ENCODE results near the gene HM13. TPM values are rescaled to one million over a fixed set of nuclear protein-coding genes. Genes with fewer than 3 reads are reported as not detected.

HM13 gene
- total and polyA plus RNA-seq, 2 of the 13 experiments (the other 11 are each of a cell fraction or from before 2014, with no cell fraction given): 118 to 243 TPM

- FAIRE-seq: no peak
- peak; percentile 67 for TF ChIP-seq RBM39 (IDR thresholded peaks at IDR 0.05; ENCODE audit: low read depth, low read length, poor library complexity, severe bottlenecking)
- TF ChIP-seq EHMT2 (IDR thresholded peaks at IDR 0.05; ENCODE audit: borderline replicate concordance, low read depth, low read length): no peak
- TF ChIP-seq RBFOX2 (IDR thresholded peaks at IDR 0.05; ENCODE audit: low read depth, low read length): 0 out of 2 replicates have a peak, but pooled peaks have one; percentile 31
- TF ChIP-seq AGO2 (optimal IDR thresholded peaks at IDR 0.05; ENCODE audit: low read depth, low read length): peak; percentile 86
- Histone ChIP-seq H3K4me3 (replicated peaks in 1 of 3; ENCODE audit: insufficient read depth in 1 of 3, low read depth in 2 of 3, low read length in 3 of 3) (no peak overlapping the region), H3K36me3 (replicated peaks in 1 of 2; ENCODE audit: control insufficient read depth in 1 of 2, insufficient read depth in 2 of 2, low read length in 2 of 2) (peaks cover 49 to 80% of the 10 kb centered on the region in 2 experiments), H3K9ac (ENCODE audit: insufficient read depth, low read depth, low read length) (no peak overlapping the region), H4K20me1 (ENCODE audit: insufficient read depth, low read length) (no peaks in the 10 kb centered on the region), H3K79me2 (ENCODE audit: insufficient read depth, low read length) (peaks cover 19% of the 10 kb centered on the region), H3K9me3 (ENCODE audit: low read length) (no peaks in the 10 kb centered on the region), H3K27ac (ENCODE audit: extremely low read length, insufficient read depth, low read length) (no peak overlapping the region), H3K4me1 (ENCODE audit: insufficient read depth, low read length) (peaks cover 31% of the 10 kb centered on the region), H3K4me2 (ENCODE audit: low read depth, low read length) (no peak overlapping the region), H3K27me3 (ENCODE audit: control insufficient read depth in 1 of 2, insufficient read depth in 2 of 2, low read length in 2 of 2) (no peaks in the 10 kb centered on the region), H2AFZ (ENCODE audit: low read length) (no peak overlapping the region)
- ATAC-seq: no peak
- POLR2A ChIA-PET: interaction anchor here (2.2 kb wide), 1 partner anchor 55 kb away, joined by 5 read pairs; the partner anchor contains the start of gene ID1
- CTCF ChIA-PET (ENCODE audit: low intra/inter-chr PET ratio, low total read pairs): no interaction called here
- no TSS peak for BruUV-seq (replicated peaks)
- intact Hi-C loops (cut with micrococcal nuclease; ENCODE audit: unreplicated experiment): no loop called here
- 97% methylated on average over 13 of the region's 13 CpGs for WGBS (ENCODE audit: low lambda C conversion rate)
- in situ Hi-C loops (cut with HindIII; ENCODE audit: extremely low pct_ligation_motif_present, low pct_unique_long_range_greater_than_20kb): no loop called here
- no peak for DNase-seq (ENCODE audit: low spot score)
Observed at GRCh38 chr20:31550099-31550498, 35.9 kb downstream of the HM13 start.

- Histone ChIP-seq H3K4me2 (ENCODE audit: low read depth, low read length) (no peak overlapping the region), H3K27me3 (ENCODE audit: control insufficient read depth in 1 of 2, insufficient read depth in 2 of 2, low read length in 2 of 2) (no peaks in the 10 kb centered on the region), H3K9ac (ENCODE audit: insufficient read depth, low read depth, low read length) (no peak overlapping the region), H3K4me3 (replicated peaks in 1 of 3; ENCODE audit: insufficient read depth in 1 of 3, low read depth in 2 of 3, low read length in 3 of 3) (no peak overlapping the region), H3K79me2 (ENCODE audit: insufficient read depth, low read length) (peaks cover 16% of the 10 kb centered on the region), H4K20me1 (ENCODE audit: insufficient read depth, low read length) (no peaks in the 10 kb centered on the region), H2AFZ (ENCODE audit: low read length) (no peak overlapping the region), H3K36me3 (replicated peaks in 1 of 2; ENCODE audit: control insufficient read depth in 1 of 2, insufficient read depth in 2 of 2, low read length in 2 of 2) (peaks cover 51 to 77% of the 10 kb centered on the region in 2 experiments), H3K9me3 (ENCODE audit: low read length) (no peaks in the 10 kb centered on the region), H3K27ac (ENCODE audit: extremely low read length, insufficient read depth, low read length) (no peak overlapping the region), H3K4me1 (ENCODE audit: insufficient read depth, low read length) (peaks cover 26% of the 10 kb centered on the region)
- CTCF ChIA-PET (ENCODE audit: low intra/inter-chr PET ratio, low total read pairs): no interaction called here
- DNase-seq (ENCODE audit: low spot score) (no peak), FAIRE-seq (no peak), ATAC-seq (no peak)
- WGBS (ENCODE audit: low lambda C conversion rate): 94% methylated on average over 11 of the region's 11 CpGs
- intact Hi-C loops (cut with micrococcal nuclease; ENCODE audit: unreplicated experiment): no loop called here
- POLR2A ChIA-PET: interaction anchor here (1.0 to 7.1 kb wide), 5 partner anchors 9 to 60 kb away, joined by 3 to 92 read pairs (median 4); no protein-coding TSS in a partner anchor
- in situ Hi-C loops (cut with HindIII; ENCODE audit: extremely low pct_ligation_motif_present, low pct_unique_long_range_greater_than_20kb): no loop called here
- no TSS peak for BruUV-seq (replicated peaks)
- 0 out of 2 replicates have a peak, but pooled peaks have one; percentile 24 for TF ChIP-seq ZNF280B (CRISPR knock-in tag; IDR thresholded peaks at IDR 0.05; ENCODE audit: borderline replicate concordance)
- 0 out of 2 replicates have a peak, but pooled peaks have one; percentile 33 for TF ChIP-seq ZXDC (CRISPR knock-in tag; IDR thresholded peaks at IDR 0.05)
- no peak for TF ChIP-seq KDM6A (CRISPR knock-in tag; IDR thresholded peaks at IDR 0.05; ENCODE audit: low read depth)
- TF ChIP-seq MZF1 (CRISPR knock-in tag; IDR thresholded peaks at IDR 0.05; ENCODE audit: borderline replicate concordance): no peak
Observed at GRCh38 chr20:31551163-31552081, 37.2 kb downstream of the HM13 start.

Data from HepG2 (cell line).